Endothelial cell of umbilical vein (primary cell): ENCODE results near the gene ANP32E. TPM values are rescaled to one million over a fixed set of nuclear protein-coding genes. Genes with fewer than 3 reads are reported as not detected.

Experiments
- BruUV-seq: library from RNA; stranded (reverse); fragments of 400-500 nt; replicated peaks from 2 replicates; lab custom pipeline; 2021; lab: Mats Ljungman, UMichigan
- CTCF ChIA-PET: fragments of 300-600, 350-600 bp; sonication (Branson Sonifier 250); formaldehyde crosslinking; loops from one replicate; lab custom pipeline; 2021; ENCODE audit warnings: antibody characterized with exemption, inconsistent platforms; lab: Charles Lee
- POLR2A ChIA-PET: fragments of 300-600, 350-600 bp; sonication (Branson Sonifier 250); formaldehyde crosslinking; loops from one replicate; lab custom pipeline; 2021; ENCODE audit warnings: antibody characterized with exemption, inconsistent platforms; lab: Charles Lee
- DNase-seq: peaks from one replicate; pipeline ENCODE4 v3.0.0-alpha.2; 2011; ENCODE audit warnings: low read depth, low spot score
- FAIRE-seq: peaks from 2 replicates; lab custom pipeline; 2011; peaks lifted over from hg19 to GRCh38; lab: Jason Lieb, UNC
- H2AFZ ChIP-seq: 2 replicates; pipeline ENCODE4 v1.6.0; 2012; ENCODE audit warnings: low read depth, low read length, control low read depth, inconsistent platforms
- H3K27ac ChIP-seq: 2 replicates; pipeline ENCODE4 v1.5.1; 2011; ENCODE audit warnings: low read depth, mild to moderate bottlenecking, control low read depth, low read length, moderate library complexity; ENCODE audit not compliant: insufficient read depth
- H3K27me3 ChIP-seq, 2 experiments: 2 replicates each; pipeline versions ENCODE4 v1.6.0 to v1.6.1; 2011; ENCODE audit warnings: low read length in 2 of 2, mixed read lengths in 1 of 2; ENCODE audit not compliant: control insufficient read depth in 2 of 2, insufficient read depth in 2 of 2
- H3K36me3 ChIP-seq, 2 experiments: 2 replicates in 1 of 2; 3 replicates in 1 of 2; pipeline ENCODE4 v1.5.1; 2011; ENCODE audit warnings: low read length in 2 of 2, mild to moderate bottlenecking in 1 of 2, moderate library complexity in 1 of 2; ENCODE audit not compliant: control insufficient read depth in 2 of 2, insufficient read depth in 2 of 2; ENCODE audit errors: extremely low read depth in 1 of 2
- H3K4me1 ChIP-seq: 3 replicates; pipeline ENCODE4 v1.5.1; 2011; ENCODE audit warnings: mild to moderate bottlenecking, low read length; ENCODE audit not compliant: control insufficient read depth, insufficient read depth; ENCODE audit errors: extremely low read depth
- H3K4me2 ChIP-seq: 2 replicates; pipeline ENCODE4 v1.6.1; 2011; ENCODE audit warnings: low read length, control low read depth, mixed read lengths; ENCODE audit not compliant: insufficient read depth
- H3K4me3 ChIP-seq, 3 experiments: fragments of 200-600 bp in 1 of 3; sonication (generic), shearing (Covaris generic) in 1 of 3; replicated peaks in 1 of 3; 2 replicates each; pipeline ENCODE4 v1.5.1; 2011 to 2016; ENCODE audit warnings: control low read depth in 3 of 3, low read length in 3 of 3, mild to moderate bottlenecking in 2 of 3, inconsistent platforms in 1 of 3, low read depth in 1 of 3, moderate library complexity in 1 of 3; ENCODE audit not compliant: insufficient read depth in 1 of 3
- H3K79me2 ChIP-seq: 2 replicates; pipeline ENCODE4 v1.6.0; 2012; ENCODE audit warnings: low read length, inconsistent platforms; ENCODE audit not compliant: control insufficient read depth, insufficient read depth
- H3K9ac ChIP-seq: replicated peaks from 2 replicates; pipeline ENCODE3; 2011; ENCODE audit warnings: low read length, control low read depth; ENCODE audit not compliant: insufficient read depth; ENCODE audit errors: extremely low read depth
- H3K9me1 ChIP-seq: replicated peaks from 3 replicates; pipeline ENCODE4 v1.6.0; 2011; ENCODE audit warnings: mild to moderate bottlenecking, low read length; ENCODE audit not compliant: control insufficient read depth, insufficient read depth; ENCODE audit errors: extremely low read depth
- H3K9me3 ChIP-seq: replicated peaks from 2 replicates; pipeline ENCODE4 v1.5.1; 2012; ENCODE audit warnings: low read length, inconsistent platforms; ENCODE audit not compliant: control insufficient read depth, insufficient read depth
- H4K20me1 ChIP-seq: replicated peaks from 2 replicates; pipeline ENCODE3; 2011; ENCODE audit warnings: mild to moderate bottlenecking, low read length; ENCODE audit not compliant: control insufficient read depth, insufficient read depth; ENCODE audit errors: extremely low read depth
- EZH2 ChIP-seq: IDR thresholded peaks from 2 replicates; pipeline ENCODE4 v1.6.1; 2012; ENCODE audit warnings: borderline replicate concordance, low read depth, mild to moderate bottlenecking, moderate library complexity, low read length, inconsistent platforms; ENCODE audit not compliant: severe bottlenecking
- FOS ChIP-seq: IDR thresholded peaks from 2 replicates; pipeline ENCODE4 v1.6.1; 2011; ENCODE audit warnings: mild to moderate bottlenecking, low read length, moderate library complexity, borderline replicate concordance; ENCODE audit not compliant: insufficient read depth
- GATA2 ChIP-seq: IDR thresholded peaks from 2 replicates; pipeline ENCODE4 v1.7.0; 2011; ENCODE audit warnings: low read depth, mild to moderate bottlenecking, moderate library complexity, mixed read lengths, low read length; ENCODE audit not compliant: insufficient read length, insufficient read depth
- JUN ChIP-seq: IDR thresholded peaks from 2 replicates; pipeline ENCODE4 v1.6.1; 2011; ENCODE audit warnings: borderline replicate concordance, low read depth; ENCODE audit not compliant: insufficient read length, insufficient read depth
- MAX ChIP-seq: IDR thresholded peaks from 2 replicates; pipeline ENCODE4 v1.6.1; 2011; ENCODE audit not compliant: insufficient read depth, insufficient read length
- MYC ChIP-seq: IDR thresholded peaks from one replicate; pipeline ENCODE4 v1.6.1; 2011; ENCODE audit warnings: mild to moderate bottlenecking, low read depth, low read length
- POLR2A ChIP-seq: IDR thresholded peaks from 2 replicates; pipeline ENCODE4 v1.6.1; 2012; ENCODE audit warnings: low read depth, mild to moderate bottlenecking, control low read depth, low read length
- POLR2AphosphoS5 ChIP-seq: IDR thresholded peaks from 2 replicates; pipeline ENCODE4 v1.6.1; 2012; ENCODE audit warnings: low read depth, mild to moderate bottlenecking, control low read depth, low read length, moderate library complexity; ENCODE audit not compliant: insufficient read depth
- dilution Hi-C: fragments of 300-500 bp; cut with MboI; formaldehyde crosslinking; loops from one replicate; pipeline ENCODE4 v1.15.0; 2019; ENCODE audit warnings: low sequenced_read_pairs; ENCODE audit not compliant: extremely low pct_ligation_motif_present
- intact Hi-C: fragments of 100-400 bp; cut with micrococcal nuclease; formaldehyde crosslinking; loops from one replicate; pipeline ENCODE4 v1.10.0; 2022
- polyA plus RNA-seq, 4 experiments: library from polyadenylated mRNA; depleted of rRNA in 3 of 4; stranded (reverse) in 3 of 4; unstranded in 1 of 4; fragments of >200 nt; gene quantifications; 2 replicates each; pipeline versions ENCODE4 v1.2.1 to v1.2.3, GENCODE V29; 2011 to 2012; ENCODE audit warnings: missing spikeins in 1 of 4
- total RNA-seq: library from RNA; stranded (reverse); gene quantifications from 2 replicates; pipeline ENCODE4 v1.2.3, GENCODE V29; 2021
- TF ChIP-seq, protein P1 (sequence below), 2 donors: IDR thresholded peaks; 1 replicate in 1 of 2; 2 replicates in 1 of 2; pipeline ENCODE4 v1.5.1; 2011; ENCODE audit warnings: low read length in 2 of 2, mild to moderate bottlenecking in 2 of 2, moderate library complexity in 2 of 2, control low read depth in 1 of 2, inconsistent platforms in 1 of 2, low read depth in 1 of 2; ENCODE audit not compliant: insufficient read depth in 1 of 2; ENCODE audit errors: extremely low read depth in 1 of 2

Gene ANP32E
- total and polyA plus RNA-seq, 2 donors (not counting 3 experiments of a cell fraction or from before 2014, with no cell fraction given) = 6.8 to 53.4 TPM

DNA sequence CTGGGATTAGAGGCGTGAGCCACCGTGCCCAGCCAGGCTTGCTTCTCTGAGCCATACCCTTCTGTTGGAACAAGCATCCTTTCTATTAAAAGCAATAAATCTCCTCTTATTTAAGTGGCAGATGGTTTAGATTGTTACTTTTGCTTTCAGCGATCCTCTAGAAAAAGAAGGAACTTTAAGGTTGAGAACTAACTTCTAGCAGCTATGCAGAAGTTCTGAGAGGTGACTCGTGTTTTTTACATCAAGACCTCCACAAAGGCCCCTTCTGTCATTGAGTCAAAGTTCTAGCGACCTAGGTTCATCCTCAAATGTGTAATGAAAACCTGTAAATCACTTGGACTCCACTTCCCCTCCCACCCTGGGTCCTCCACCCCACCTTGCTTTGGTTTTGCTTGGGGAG lies 55.4 kb downstream of the ANP32E start:
- ChIA-PET CTCF (no interaction called here), POLR2A (no interaction called here)
- H2AFZ ChIP-seq = no peak overlapping the region
- intact Hi-C loops (no loop called here), dilution Hi-C loops (no loop called here)
- no peaks in the 10 kb centered on the region for H3K9me3 ChIP-seq
- H3K9ac ChIP-seq = no peak overlapping the region
- no peaks in the 10 kb centered on the region for H3K9me1 ChIP-seq
- TF ChIP-seq, protein P1, sequence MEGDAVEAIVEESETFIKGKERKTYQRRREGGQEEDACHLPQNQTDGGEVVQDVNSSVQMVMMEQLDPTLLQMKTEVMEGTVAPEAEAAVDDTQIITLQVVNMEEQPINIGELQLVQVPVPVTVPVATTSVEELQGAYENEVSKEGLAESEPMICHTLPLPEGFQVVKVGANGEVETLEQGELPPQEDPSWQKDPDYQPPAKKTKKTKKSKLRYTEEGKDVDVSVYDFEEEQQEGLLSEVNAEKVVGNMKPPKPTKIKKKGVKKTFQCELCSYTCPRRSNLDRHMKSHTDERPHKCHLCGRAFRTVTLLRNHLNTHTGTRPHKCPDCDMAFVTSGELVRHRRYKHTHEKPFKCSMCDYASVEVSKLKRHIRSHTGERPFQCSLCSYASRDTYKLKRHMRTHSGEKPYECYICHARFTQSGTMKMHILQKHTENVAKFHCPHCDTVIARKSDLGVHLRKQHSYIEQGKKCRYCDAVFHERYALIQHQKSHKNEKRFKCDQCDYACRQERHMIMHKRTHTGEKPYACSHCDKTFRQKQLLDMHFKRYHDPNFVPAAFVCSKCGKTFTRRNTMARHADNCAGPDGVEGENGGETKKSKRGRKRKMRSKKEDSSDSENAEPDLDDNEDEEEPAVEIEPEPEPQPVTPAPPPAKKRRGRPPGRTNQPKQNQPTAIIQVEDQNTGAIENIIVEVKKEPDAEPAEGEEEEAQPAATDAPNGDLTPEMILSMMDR (IDR thresholded peaks at IDR 0.05; ENCODE audit: extremely low read depth in 1 of 2, insufficient read depth in 1 of 2, low read depth in 1 of 2, low read length in 2 of 2) = no peak
- TF ChIP-seq EZH2 (no peak), MAX (no peak), POLR2AphosphoS5 (no peak), MYC (no peak), GATA2 (no peak), JUN (no peak), FOS (no peak), POLR2A (no peak)
- H3K4me3 ChIP-seq = no peak overlapping the region
- H3K4me1 ChIP-seq = no peaks in the 10 kb centered on the region
- no peak overlapping the region for H3K27ac ChIP-seq
- no peaks in the 10 kb centered on the region for H3K27me3 ChIP-seq
- no TSS peak for BruUV-seq
- no peak overlapping the region for H3K4me2 ChIP-seq
- FAIRE-seq = no peak
- H4K20me1 ChIP-seq = no peaks in the 10 kb centered on the region
- no peaks in the 10 kb centered on the region for H3K79me2 ChIP-seq
- DNase-seq = no peak
- no peaks in the 10 kb centered on the region for H3K36me3 ChIP-seq
